Ishikawa (cell line): ENCODE measurements around the gene SNRNP200.

ENCODE experiments used
- CREB1 ChIP-seq: IDR thresholded peaks from 2 replicates; pipeline ENCODE4 v1.6.1; 2012; ENCODE audit warnings: low read depth
- EGR1 ChIP-seq: IDR thresholded peaks from 2 replicates; pipeline ENCODE4 v1.6.1; 2012
- EP300 ChIP-seq: IDR thresholded peaks from 2 replicates; pipeline ENCODE4 v1.6.1; 2012; ENCODE audit warnings: borderline replicate concordance
- FOXM1 ChIP-seq: IDR thresholded peaks from 2 replicates; pipeline ENCODE4 v1.6.1; 2012; ENCODE audit warnings: low read depth, borderline replicate concordance
- NFIC ChIP-seq: IDR thresholded peaks from 2 replicates; pipeline ENCODE4 v1.6.1; 2012
- RAD21 ChIP-seq: IDR thresholded peaks from 2 replicates; pipeline ENCODE4 v1.6.1; 2012; ENCODE audit warnings: low read depth
- TAF1 ChIP-seq: IDR thresholded peaks from 2 replicates; pipeline ENCODE4 v1.6.1; 2012; ENCODE audit warnings: low read depth, mild to moderate bottlenecking
- TCF12 ChIP-seq: IDR thresholded peaks from 2 replicates; pipeline ENCODE4 v1.6.1; 2012; ENCODE audit warnings: low read depth
- TEAD4 ChIP-seq: IDR thresholded peaks from 2 replicates; pipeline ENCODE4 v1.6.1; 2012
- YY1 ChIP-seq: IDR thresholded peaks from 2 replicates; pipeline ENCODE4 v1.6.1; 2012; ENCODE audit warnings: low read depth
- ZBTB7A ChIP-seq: IDR thresholded peaks from 2 replicates; pipeline ENCODE4 v1.6.1; 2012; ENCODE audit warnings: low read depth
- TF ChIP-seq, protein P1 (sequence below): IDR thresholded peaks from 2 replicates; pipeline ENCODE4 v1.6.1; 2012
- TF ChIP-seq, protein P2 (sequence below): IDR thresholded peaks from 2 replicates; pipeline ENCODE4 v1.6.1; 2012; ENCODE audit warnings: low read depth, mild to moderate bottlenecking
- TF ChIP-seq, protein P3 (sequence below): IDR thresholded peaks from 2 replicates; pipeline ENCODE4 v1.6.1; 2012

SNRNP200 gene

DNA sequence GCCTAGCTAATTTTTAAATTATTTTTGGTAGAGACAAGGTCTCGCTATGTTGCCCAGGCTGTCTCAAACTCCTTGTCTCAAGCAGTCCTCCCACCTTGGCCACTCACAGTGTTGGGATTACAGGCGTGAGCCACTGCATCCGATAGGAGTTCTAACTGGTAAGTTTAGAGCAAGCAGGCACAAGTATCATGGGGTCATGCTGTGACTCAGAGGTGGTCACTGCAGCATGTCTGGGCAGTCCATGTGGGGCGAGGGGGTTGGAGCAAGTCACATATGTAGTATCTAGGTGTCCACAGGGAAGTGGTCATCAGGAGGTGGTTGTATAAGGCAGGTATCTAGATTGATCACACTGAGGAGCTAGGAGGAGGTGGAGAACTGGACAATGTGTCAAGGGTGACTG is 74.0 kb downstream of the SNRNP200 start:
- no peak for TF ChIP-seq FOXM1
- TF ChIP-seq EGR1 = no peak
- no peak for TF ChIP-seq TAF1
- TF ChIP-seq, protein P1, sequence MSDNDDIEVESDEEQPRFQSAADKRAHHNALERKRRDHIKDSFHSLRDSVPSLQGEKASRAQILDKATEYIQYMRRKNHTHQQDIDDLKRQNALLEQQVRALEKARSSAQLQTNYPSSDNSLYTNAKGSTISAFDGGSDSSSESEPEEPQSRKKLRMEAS = no peak
- no peak for TF ChIP-seq EP300
- TF ChIP-seq, protein P2, sequence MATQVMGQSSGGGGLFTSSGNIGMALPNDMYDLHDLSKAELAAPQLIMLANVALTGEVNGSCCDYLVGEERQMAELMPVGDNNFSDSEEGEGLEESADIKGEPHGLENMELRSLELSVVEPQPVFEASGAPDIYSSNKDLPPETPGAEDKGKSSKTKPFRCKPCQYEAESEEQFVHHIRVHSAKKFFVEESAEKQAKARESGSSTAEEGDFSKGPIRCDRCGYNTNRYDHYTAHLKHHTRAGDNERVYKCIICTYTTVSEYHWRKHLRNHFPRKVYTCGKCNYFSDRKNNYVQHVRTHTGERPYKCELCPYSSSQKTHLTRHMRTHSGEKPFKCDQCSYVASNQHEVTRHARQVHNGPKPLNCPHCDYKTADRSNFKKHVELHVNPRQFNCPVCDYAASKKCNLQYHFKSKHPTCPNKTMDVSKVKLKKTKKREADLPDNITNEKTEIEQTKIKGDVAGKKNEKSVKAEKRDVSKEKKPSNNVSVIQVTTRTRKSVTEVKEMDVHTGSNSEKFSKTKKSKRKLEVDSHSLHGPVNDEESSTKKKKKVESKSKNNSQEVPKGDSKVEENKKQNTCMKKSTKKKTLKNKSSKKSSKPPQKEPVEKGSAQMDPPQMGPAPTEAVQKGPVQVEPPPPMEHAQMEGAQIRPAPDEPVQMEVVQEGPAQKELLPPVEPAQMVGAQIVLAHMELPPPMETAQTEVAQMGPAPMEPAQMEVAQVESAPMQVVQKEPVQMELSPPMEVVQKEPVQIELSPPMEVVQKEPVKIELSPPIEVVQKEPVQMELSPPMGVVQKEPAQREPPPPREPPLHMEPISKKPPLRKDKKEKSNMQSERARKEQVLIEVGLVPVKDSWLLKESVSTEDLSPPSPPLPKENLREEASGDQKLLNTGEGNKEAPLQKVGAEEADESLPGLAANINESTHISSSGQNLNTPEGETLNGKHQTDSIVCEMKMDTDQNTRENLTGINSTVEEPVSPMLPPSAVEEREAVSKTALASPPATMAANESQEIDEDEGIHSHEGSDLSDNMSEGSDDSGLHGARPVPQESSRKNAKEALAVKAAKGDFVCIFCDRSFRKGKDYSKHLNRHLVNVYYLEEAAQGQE = no peak
- TF ChIP-seq TEAD4 = no peak
- TF ChIP-seq, protein P3, sequence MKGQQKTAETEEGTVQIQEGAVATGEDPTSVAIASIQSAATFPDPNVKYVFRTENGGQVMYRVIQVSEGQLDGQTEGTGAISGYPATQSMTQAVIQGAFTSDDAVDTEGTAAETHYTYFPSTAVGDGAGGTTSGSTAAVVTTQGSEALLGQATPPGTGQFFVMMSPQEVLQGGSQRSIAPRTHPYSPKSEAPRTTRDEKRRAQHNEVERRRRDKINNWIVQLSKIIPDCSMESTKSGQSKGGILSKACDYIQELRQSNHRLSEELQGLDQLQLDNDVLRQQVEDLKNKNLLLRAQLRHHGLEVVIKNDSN = no peak
- TF ChIP-seq RAD21 = no peak
- TF ChIP-seq YY1 = no peak
- no peak for TF ChIP-seq ZBTB7A
- TF ChIP-seq TCF12 = no peak
- no peak for TF ChIP-seq NFIC
- no peak for TF ChIP-seq CREB1

DNA sequence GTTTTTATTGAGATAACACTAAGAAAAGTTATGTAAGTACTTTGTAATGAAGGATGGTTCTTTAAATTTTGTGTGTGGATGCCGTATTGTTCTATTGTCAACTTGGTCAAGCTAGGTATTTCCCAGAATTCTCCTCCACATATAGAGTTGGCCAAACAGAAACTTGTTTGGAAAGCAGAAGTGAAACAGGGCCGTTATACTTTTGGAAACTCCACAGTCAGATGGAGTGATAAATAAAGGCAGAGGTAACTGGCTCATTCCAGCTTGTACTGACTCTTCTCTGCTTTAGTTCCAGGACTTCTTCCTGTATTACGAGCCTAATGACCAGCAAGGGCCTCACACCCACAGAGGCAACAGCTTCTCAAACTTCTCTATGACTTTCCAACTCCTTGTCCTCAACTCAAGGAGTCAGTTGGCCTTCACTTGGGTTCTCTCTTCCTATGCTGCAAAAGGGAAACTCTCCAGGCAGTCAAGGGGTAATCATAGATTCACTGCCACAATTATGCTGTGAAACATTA is 80.3 kb downstream of the SNRNP200 start:
- no peak for TF ChIP-seq TEAD4
- TF ChIP-seq, protein P1 = no peak
- TF ChIP-seq, protein P2 = no peak
- no peak for TF ChIP-seq EGR1
- TF ChIP-seq ZBTB7A = no peak
- no peak for TF ChIP-seq YY1
- no peak for TF ChIP-seq TAF1
- no peak for TF ChIP-seq FOXM1
- TF ChIP-seq NFIC = no peak
- TF ChIP-seq RAD21 = no peak
- TF ChIP-seq, protein P3 = no peak
